H54 (cell line): ENCODE data around the gene CDK14.

ENCODE experiments used
- DNase-seq: peaks from one replicate; pipeline ENCODE4 v3.0.0; 2011; ENCODE audit warnings: low spot score, mixed read lengths; ENCODE audit not compliant: insufficient read length
- FAIRE-seq: peaks from 3 replicates; lab custom pipeline; 2011; peaks lifted over from hg19 to GRCh38; lab: Jason Lieb, UNC
- POLR2A ChIP-seq: IDR thresholded peaks from 2 replicates; pipeline ENCODE4 v1.6.1; 2011; ENCODE audit warnings: low read depth, mild to moderate bottlenecking, low read length

Gene CDK14

GRCh38 chr7:90666186-90666585 lies 70.1 kb downstream of the CDK14 start:
- no peak for DNase-seq

DNA sequence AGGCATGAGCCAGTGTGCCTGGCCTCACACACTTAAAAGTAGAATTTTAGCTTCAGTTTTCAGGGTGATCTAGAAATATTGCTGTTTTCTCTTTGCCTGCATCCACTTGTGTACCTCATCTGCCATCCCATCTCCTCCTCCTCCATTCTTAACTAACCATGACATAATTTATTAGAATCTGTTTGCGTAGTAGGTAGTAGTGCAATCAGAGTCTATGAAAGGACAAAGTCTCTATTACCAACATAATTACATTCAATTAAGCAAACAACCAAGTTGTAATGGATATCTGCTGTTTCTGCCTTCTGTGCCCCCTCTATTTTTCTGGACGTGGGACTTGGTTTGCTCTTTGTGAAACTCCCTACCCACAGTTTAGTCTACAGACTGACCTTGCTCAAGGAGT lies 72.9 kb downstream of the CDK14 start:
- no peak for DNase-seq
- no peak for FAIRE-seq

More at GRCh38 chr7:90666186-90666585, 70.1 kb downstream of the CDK14 start:
- FAIRE-seq: no peak
- TF ChIP-seq POLR2A: no peak

DNA sequence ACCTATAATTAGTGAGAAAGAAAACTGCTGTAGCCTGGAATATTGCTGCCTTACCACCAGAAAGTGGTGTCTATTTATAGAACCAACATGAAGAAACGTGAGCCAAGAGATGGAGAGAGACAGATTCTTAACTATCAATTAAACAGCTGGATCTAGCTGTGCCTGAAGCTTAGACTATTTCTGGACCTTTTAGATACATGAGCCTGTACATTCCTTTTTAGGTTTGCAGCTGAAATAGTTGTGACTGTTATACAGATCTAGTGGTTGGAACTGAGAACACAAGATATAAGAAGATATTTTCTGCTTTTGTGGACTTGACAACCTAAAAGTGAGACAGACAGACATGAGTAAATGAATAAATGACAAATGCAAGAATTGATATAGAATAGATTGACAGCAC lies 73.4 kb downstream of the CDK14 start:
- FAIRE-seq: no peak
- no peak for DNase-seq
- TF ChIP-seq POLR2A: no peak

More for the DNA sequence above, 72.9 kb downstream of the CDK14 start:
- TF ChIP-seq POLR2A: no peak

DNA sequence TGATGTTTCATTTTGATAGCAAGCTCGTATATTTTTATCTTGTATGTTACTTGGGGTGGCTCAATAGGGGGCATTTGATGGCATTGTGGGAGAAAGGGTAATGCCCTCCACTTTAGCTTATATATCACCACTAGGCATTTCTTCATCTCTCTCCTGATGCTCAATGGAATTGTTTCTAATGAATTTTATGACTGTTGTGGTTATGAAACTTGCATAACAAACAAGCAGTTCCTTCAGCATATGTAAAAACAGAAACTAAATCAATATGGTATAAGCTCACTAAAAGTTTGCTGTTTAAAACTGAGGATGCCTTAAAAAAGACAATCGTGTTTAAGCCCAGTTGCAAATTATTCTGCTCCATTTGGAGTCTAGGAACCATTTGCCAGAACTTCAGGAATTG lies 75.5 kb downstream of the CDK14 start:
- TF ChIP-seq POLR2A: no peak
- no peak for FAIRE-seq
- no peak for DNase-seq

- no peak for TF ChIP-seq POLR2A
- FAIRE-seq (no peak), DNase-seq (no peak)
Observed at GRCh38 chr7:90672210-90672609, 76.1 kb downstream of the CDK14 start.

- no peak for TF ChIP-seq POLR2A
- DNase-seq (no peak), FAIRE-seq (no peak)
Observed at GRCh38 chr7:90674625-90675024, 78.5 kb downstream of the CDK14 start.

DNA sequence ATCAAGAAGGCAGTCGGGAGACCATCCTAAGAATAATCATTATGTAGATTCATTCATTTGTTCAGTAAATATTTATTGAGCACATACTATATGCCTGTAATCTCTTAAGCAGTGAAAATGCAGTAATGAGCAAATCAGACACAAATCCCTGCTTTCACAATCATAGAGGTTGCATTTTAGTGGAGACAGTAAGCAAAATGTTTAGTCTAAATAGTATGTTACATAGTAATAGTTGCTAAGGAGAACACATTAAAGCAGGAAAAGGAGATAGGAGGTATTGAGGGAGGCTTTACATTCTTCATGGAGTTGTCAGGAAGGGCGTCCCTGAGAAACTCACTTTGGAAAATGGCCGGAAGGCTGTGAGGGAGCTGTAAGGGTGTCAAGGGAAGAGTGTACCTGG lies 79.9 kb downstream of the CDK14 start:
- FAIRE-seq (no peak), DNase-seq (no peak)
- TF ChIP-seq POLR2A: no peak

- no peak for TF ChIP-seq POLR2A
- FAIRE-seq (peak; percentile 57), DNase-seq (no peak)
Observed at GRCh38 chr7:90677486-90678404, 81.6 kb downstream of the CDK14 start.

DNA sequence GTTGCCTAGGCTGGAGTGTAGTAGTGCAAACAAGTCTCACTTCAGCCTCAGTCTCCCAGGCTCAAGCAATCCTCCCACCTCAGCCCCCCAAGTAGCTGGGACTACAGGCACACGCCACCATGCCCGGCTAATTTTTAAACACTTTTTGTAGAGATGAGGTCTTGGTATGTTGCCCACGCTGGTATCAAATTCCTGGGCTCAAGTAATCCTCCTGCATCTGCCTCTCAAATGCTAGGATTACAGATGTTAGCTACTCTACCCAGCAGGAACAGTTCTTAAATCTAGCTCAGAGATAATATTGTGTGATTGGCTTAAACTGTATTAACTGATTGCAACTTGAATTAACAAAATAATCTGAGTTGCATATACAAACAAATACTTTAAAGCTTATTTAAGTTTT lies 82.9 kb downstream of the CDK14 start:
- TF ChIP-seq POLR2A: no peak
- DNase-seq: no peak
- no peak for FAIRE-seq

GRCh38 chr7:90680484-90680883 lies 84.4 kb downstream of the CDK14 start:
- TF ChIP-seq POLR2A: no peak
- no peak for DNase-seq
- FAIRE-seq: no peak

DNA sequence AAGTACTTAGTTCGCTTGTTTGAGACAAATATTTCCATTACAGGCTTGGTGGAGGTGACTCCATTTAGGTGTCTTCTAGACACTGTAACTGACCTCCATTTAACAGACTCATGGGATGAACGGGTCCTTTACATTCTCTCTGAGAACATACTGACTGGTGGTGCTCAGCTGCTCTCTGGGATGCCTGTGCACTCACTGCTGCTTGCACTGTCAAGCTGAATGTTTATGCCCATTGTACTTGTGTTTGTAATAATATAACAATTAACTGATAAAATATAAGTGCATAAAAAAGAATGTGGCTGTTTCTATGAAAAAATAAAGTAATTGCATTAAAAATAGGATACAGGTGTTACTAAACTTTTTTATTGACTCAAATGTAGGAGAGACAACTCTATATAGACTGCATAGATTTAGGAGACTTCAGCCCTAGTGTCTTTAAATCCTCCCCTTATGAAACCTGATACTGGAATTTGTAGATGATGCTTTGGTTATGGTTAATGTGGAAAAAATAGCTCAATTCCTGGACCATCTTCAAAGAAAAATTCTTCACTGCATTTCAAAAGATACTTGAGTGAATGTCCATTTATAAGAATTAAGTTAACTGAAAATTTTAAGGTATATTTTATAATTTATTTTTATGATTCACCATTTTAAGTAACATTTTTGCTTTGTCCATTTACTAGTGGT lies 85.4 kb downstream of the CDK14 start:
- DNase-seq (no peak), FAIRE-seq (peak; percentile 30)
- no peak for TF ChIP-seq POLR2A

DNA sequence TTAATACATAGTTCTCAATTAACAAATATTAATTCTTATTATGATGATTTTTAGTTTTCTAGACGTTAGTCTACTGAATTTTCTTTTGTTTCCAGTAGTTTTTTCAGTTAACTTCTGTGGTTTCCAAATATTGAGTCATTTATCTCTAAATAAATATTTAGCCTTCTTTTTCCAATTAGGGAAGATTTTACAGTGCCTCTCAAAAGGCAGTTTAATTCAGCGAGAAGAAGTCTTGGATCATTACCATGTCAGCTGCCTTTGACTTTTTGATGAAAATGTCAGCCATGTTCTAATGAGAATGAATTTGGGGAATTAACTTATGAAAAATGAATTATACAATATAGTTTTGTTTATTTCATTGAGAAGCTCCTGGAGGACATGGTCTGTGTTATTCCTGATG lies 90.0 kb downstream of the CDK14 start:
- FAIRE-seq (no peak), DNase-seq (no peak)
- no peak for TF ChIP-seq POLR2A

GRCh38 chr7:90688810-90689209 lies 92.7 kb downstream of the CDK14 start:
- DNase-seq (no peak), FAIRE-seq (peak; percentile 6)
- no peak for TF ChIP-seq POLR2A

- DNase-seq (no peak), FAIRE-seq (no peak)
Observed at GRCh38 chr7:90689260-90689659, 93.1 kb downstream of the CDK14 start.

More at GRCh38 chr7:90689260-90689659, 93.1 kb downstream of the CDK14 start:
- no peak for TF ChIP-seq POLR2A
